ENCODE results near the gene MARF1.

The MARF1 gene

GRCh38 chr16:15601212-15601879 is 41.6 kb downstream of the MARF1 start:
- in situ Hi-C loops (cut with HindIII; ENCODE audit: low sequenced_read_pairs): no loop called here

- in situ Hi-C loops (cut with HindIII; ENCODE audit: low sequenced_read_pairs): no loop called here
Measured at GRCh38 chr16:15599303-15600070, 43.5 kb downstream of the MARF1 start.

GRCh38 chr16:15598648-15599190 is 44.2 kb downstream of the MARF1 start:
- in situ Hi-C loops (cut with HindIII; ENCODE audit: low sequenced_read_pairs): no loop called here

- in situ Hi-C loops (cut with HindIII; ENCODE audit: low sequenced_read_pairs): no loop called here
Measured at GRCh38 chr16:15597822-15598647, 44.9 kb downstream of the MARF1 start.

GRCh38 chr16:15597135-15597534 is 45.8 kb downstream of the MARF1 start:
- in situ Hi-C loops (cut with HindIII; ENCODE audit: low sequenced_read_pairs): no loop called here

GRCh38 chr16:15594711-15595320 is 48.1 kb downstream of the MARF1 start:
- in situ Hi-C loops (cut with HindIII; ENCODE audit: low sequenced_read_pairs): no loop called here

- in situ Hi-C loops (cut with HindIII; ENCODE audit: low sequenced_read_pairs): no loop called here
Measured at GRCh38 chr16:15593235-15593634, 49.7 kb downstream of the MARF1 start.

- in situ Hi-C loops (cut with HindIII; ENCODE audit: low sequenced_read_pairs): no loop called here
Measured at GRCh38 chr16:15592324-15592723, 50.6 kb downstream of the MARF1 start.

GRCh38 chr16:15587152-15587825 is 55.7 kb downstream of the MARF1 start:
- in situ Hi-C loops (cut with HindIII; ENCODE audit: low sequenced_read_pairs): no loop called here

GRCh38 chr16:15586716-15587115 is 56.2 kb downstream of the MARF1 start:
- in situ Hi-C loops (cut with HindIII; ENCODE audit: low sequenced_read_pairs): no loop called here

- in situ Hi-C loops (cut with HindIII; ENCODE audit: low sequenced_read_pairs): no loop called here
Measured at GRCh38 chr16:15585956-15586355, 57.0 kb downstream of the MARF1 start.

GRCh38 chr16:15583526-15583925 is 59.4 kb downstream of the MARF1 start:
- in situ Hi-C loops (cut with HindIII; ENCODE audit: low sequenced_read_pairs): no loop called here

- in situ Hi-C loops (cut with HindIII; ENCODE audit: low sequenced_read_pairs): no loop called here
Measured at GRCh38 chr16:15581127-15581815, 61.7 kb downstream of the MARF1 start.

- in situ Hi-C loops (cut with HindIII; ENCODE audit: low sequenced_read_pairs): loop anchor here (10.0 kb wide), 1 partner anchor 74 kb away; no protein-coding TSS in a partner anchor
Measured at GRCh38 chr16:15578824-15579223, 64.1 kb downstream of the MARF1 start.

- in situ Hi-C loops (cut with HindIII; ENCODE audit: low sequenced_read_pairs): loop anchor here (10.0 kb wide), 1 partner anchor 72 kb away; no protein-coding TSS in a partner anchor
Measured at GRCh38 chr16:15576960-15577958, 65.7 kb downstream of the MARF1 start.

- in situ Hi-C loops (cut with HindIII; ENCODE audit: low sequenced_read_pairs): loop anchor here (10.0 kb wide), 1 partner anchor 71 kb away; no protein-coding TSS in a partner anchor
Measured at GRCh38 chr16:15575293-15576049, 67.5 kb downstream of the MARF1 start.

- in situ Hi-C loops (cut with HindIII; ENCODE audit: low sequenced_read_pairs): loop anchor here (10.0 kb wide), 1 partner anchor 70 kb away; no protein-coding TSS in a partner anchor
Measured at GRCh38 chr16:15574614-15574948, 68.4 kb downstream of the MARF1 start.
